Body of pancreas (tissue), 4 donors: ENCODE data around the gene KCNAB1. TPM values are rescaled to one million over a fixed set of nuclear protein-coding genes. Genes with fewer than 3 reads are reported as not detected.

Experiments
- ATAC-seq: fragments of 150-250 bp; one replicate; pipeline ENCODE4 v1.9.1; 2016
- DNase-seq, 4 donors: peaks; one replicate each; pipeline ENCODE4 v3.0.0-alpha.2; 2019
- H3K27ac ChIP-seq, 4 donors: fragments of 200-600 bp; sonication (generic); 1 replicate in 3 of 4; 2 replicates in 1 of 4; pipeline versions ENCODE4 v1.5.1 to v1.6.1; 2016 to 2019; ENCODE audit warnings: mild to moderate bottlenecking in 1 of 4, mixed read lengths in 1 of 4, moderate library complexity in 1 of 4
- H3K27me3 ChIP-seq, 2 donors: fragments of 200-600 bp; sonication (generic); one replicate each; pipeline ENCODE4 v1.6.0; 2016; ENCODE audit warnings: mild to moderate bottlenecking in 1 of 2
- H3K36me3 ChIP-seq, 2 donors: fragments of 200-600 bp; sonication (generic); replicated peaks in 1 of 2; 2 replicates each; pipeline ENCODE4 v1.5.1; 2016; ENCODE audit warnings: low read depth in 2 of 2; ENCODE audit not compliant: insufficient read depth in 1 of 2
- H3K4me1 ChIP-seq: fragments of 200-600 bp; sonication (generic); one replicate; pipeline ENCODE4 v1.6.0; 2016
- H3K4me3 ChIP-seq, 2 donors: fragments of 200-600 bp; sonication (generic); 1 replicate in 1 of 2; 2 replicates in 1 of 2; pipeline ENCODE4 v1.5.1; 2016 to 2019
- H3K9me3 ChIP-seq, 3 donors: fragments of 200-600 bp; sonication (generic); 1 replicate in 2 of 3; 2 replicates in 1 of 3; pipeline ENCODE4 v1.5.1; 2016
- POLR2A ChIP-seq, 3 donors: fragments of 450-650 bp; IDR thresholded peaks; one replicate each; pipeline ENCODE4 v1.6.1; 2016; ENCODE audit warnings: antibody characterized with exemption in 3 of 3, mild to moderate bottlenecking in 2 of 3
- WGBS, 2 donors: methylation state at CpG; one replicate each; pipeline ENCODE4 v1.1.5; 2017; 5-methylcytosine and 5-hydroxymethylcytosine counted together
- intact Hi-C: fragments of 100-400 bp; cut with DNase I; formaldehyde crosslinking; loops from one replicate; pipeline ENCODE4 v1.15.1; 2023
- total RNA-seq, 2 donors: library from RNA; depleted of rRNA; stranded (reverse); fragments of >200 nt; gene quantifications; one replicate each; pipeline ENCODE4 v1.1.0, GENCODE V29; 2016
- TF ChIP-seq, protein P1 (sequence below), 7 experiments: fragments of 450-650 bp in 4 of 7; fragments of 200-600 bp in 3 of 7; sonication (generic) in 3 of 7; IDR thresholded peaks; one replicate each; pipeline ENCODE4 v1.5.1; 2016 to 2019; ENCODE audit warnings: antibody characterized with exemption in 7 of 7

KCNAB1 gene
- total RNA-seq, 2 donors from 2014 or later, result 5.2 to 5.3 TPM

DNA sequence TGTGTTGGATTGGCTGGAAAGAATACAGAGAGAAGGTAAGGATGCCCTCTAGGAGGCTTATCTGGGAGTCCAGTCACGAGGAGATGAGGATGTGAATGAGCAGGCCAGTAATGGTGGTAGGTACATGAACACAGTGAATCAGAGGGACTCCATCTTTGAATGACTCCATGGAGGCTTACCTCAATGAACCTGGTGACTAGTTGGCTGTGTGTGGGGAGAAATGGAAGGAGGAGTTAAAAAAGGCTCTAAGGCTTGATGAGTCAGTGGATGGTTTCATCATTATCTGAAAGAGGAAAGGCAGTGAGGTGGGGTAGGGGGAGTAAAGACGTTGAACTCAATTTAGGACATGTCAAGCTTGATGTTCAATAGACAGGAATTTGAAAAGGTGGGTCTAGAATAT lies 61.1 kb downstream of the KCNAB1 start:
- no peak for TF ChIP-seq POLR2A (IDR thresholded peaks at IDR 0.05)
- TF ChIP-seq, protein P1, sequence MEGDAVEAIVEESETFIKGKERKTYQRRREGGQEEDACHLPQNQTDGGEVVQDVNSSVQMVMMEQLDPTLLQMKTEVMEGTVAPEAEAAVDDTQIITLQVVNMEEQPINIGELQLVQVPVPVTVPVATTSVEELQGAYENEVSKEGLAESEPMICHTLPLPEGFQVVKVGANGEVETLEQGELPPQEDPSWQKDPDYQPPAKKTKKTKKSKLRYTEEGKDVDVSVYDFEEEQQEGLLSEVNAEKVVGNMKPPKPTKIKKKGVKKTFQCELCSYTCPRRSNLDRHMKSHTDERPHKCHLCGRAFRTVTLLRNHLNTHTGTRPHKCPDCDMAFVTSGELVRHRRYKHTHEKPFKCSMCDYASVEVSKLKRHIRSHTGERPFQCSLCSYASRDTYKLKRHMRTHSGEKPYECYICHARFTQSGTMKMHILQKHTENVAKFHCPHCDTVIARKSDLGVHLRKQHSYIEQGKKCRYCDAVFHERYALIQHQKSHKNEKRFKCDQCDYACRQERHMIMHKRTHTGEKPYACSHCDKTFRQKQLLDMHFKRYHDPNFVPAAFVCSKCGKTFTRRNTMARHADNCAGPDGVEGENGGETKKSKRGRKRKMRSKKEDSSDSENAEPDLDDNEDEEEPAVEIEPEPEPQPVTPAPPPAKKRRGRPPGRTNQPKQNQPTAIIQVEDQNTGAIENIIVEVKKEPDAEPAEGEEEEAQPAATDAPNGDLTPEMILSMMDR (IDR thresholded peaks at IDR 0.05), result no peak
- no peaks in the 10 kb centered on the region for H3K4me1 ChIP-seq
- H3K27ac ChIP-seq, result no peak overlapping the region
- H3K4me3 ChIP-seq, result no peak overlapping the region
- no peaks in the 10 kb centered on the region for H3K9me3 ChIP-seq
- H3K36me3 ChIP-seq, result no peaks in the 10 kb centered on the region
- WGBS, 2 donors, result 60 to 68% methylated on average over 2 of the region's 2 CpGs
- intact Hi-C loops, result no loop called here
- ATAC-seq, result no peak
- H3K27me3 ChIP-seq, result no peaks in the 10 kb centered on the region
- no peak for DNase-seq

DNA sequence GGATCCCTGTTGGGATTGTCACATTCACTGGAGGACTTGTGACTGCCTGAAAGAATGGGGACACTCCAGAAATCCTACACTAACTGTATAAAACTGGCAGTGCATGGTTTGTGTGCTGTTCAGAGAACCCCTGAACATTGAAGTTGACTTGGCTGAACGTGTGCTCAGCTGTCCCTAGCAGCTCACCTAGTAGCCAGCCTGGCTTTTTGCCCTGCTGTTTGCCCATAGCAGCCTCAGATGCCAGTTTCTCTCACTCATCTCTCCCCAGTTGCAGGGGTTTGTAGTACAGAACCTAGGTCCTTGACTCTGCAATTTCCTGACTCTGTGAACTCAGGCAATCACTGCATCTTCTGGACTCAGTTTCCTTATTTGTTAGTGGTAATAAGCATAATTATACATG lies 63.0 kb downstream of the KCNAB1 start:
- 14 to 16% methylated on average over 1 of the region's 1 CpG for WGBS, 2 donors
- DNase-seq, result no peak
- Histone ChIP-seq H3K4me1 (no peaks in the 10 kb centered on the region), H3K9me3 (no peaks in the 10 kb centered on the region), H3K27ac (no peak overlapping the region), H3K27me3 (no peaks in the 10 kb centered on the region), H3K4me3 (no peak overlapping the region), H3K36me3 (no peaks in the 10 kb centered on the region)
- TF ChIP-seq, protein P1 (IDR thresholded peaks at IDR 0.05), result no peak
- TF ChIP-seq POLR2A (IDR thresholded peaks at IDR 0.05), result no peak
- intact Hi-C loops, result no loop called here
- no peak for ATAC-seq

DNA sequence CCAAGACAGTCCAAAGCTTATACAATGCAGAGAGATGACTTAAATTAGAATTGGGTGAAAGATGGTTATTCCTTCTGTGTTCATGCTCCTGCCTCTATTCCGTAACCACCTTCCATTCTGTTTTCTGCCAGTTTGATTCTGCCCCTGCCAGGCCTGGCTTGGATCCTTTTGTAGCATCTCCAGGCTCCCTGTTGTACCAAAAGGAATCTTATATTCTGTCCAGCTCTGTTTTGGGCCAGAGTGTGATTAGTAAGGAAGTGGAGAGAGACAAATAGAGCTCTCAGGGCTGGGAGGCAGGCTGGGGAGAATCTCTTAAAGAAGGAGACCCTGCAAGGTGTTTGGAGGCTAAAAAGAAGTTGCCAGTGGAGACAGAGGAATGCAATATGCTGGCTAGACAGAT lies 63.8 kb downstream of the KCNAB1 start:
- ATAC-seq (no peak), DNase-seq (no peak)
- no peak overlapping the region for H3K27ac ChIP-seq
- 100% methylated on average over 1 of the region's 1 CpG for WGBS, 2 donors
- TF ChIP-seq, protein P1 (IDR thresholded peaks at IDR 0.05), result no peak
- no peak for TF ChIP-seq POLR2A (IDR thresholded peaks at IDR 0.05)
- no peaks in the 10 kb centered on the region for H3K9me3 ChIP-seq
- H3K27me3 ChIP-seq, result no peaks in the 10 kb centered on the region
- H3K4me1 ChIP-seq, result no peaks in the 10 kb centered on the region
- no peaks in the 10 kb centered on the region for H3K36me3 ChIP-seq
- H3K4me3 ChIP-seq, result no peak overlapping the region
- intact Hi-C loops, result no loop called here

DNA sequence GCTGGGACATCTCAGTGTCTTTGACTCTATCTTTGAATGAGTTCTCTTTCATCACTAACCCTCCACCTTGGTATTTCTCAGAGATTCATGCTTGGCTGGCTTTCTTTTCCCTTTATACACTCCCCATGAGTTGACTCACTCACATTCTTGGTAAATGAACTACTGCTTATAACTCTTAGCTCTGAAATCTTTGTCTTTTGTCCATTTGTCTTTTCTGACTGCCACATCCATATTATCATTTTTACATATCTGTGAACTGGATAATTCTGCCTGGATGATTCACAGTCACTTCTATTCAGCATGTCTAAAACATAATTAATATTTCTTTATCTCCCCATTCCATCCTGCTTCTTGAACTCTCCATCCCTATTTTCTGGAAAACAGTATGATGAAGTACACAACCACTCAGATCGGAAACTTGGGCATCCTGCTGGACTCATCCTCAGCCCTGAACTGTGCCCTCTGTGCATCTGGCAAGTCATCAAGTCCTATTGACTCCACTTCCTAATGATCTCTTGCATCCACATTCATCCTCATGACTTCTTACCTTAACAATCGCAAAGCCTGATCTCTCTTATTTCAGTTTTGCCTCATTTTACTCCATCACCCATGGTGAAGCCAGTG lies 66.9 kb downstream of the KCNAB1 start:
- no peak for DNase-seq
- Histone ChIP-seq H3K4me3 (no peak overlapping the region), H3K4me1 (no peaks in the 10 kb centered on the region), H3K27ac (no peak overlapping the region), H3K9me3 (no peaks in the 10 kb centered on the region), H3K27me3 (no peaks in the 10 kb centered on the region), H3K36me3 (no peaks in the 10 kb centered on the region)
- WGBS, 2 donors, result 85 to 96% methylated on average over 2 of the region's 2 CpGs
- ATAC-seq, result no peak
- intact Hi-C loops, result no loop called here
- no peak for TF ChIP-seq POLR2A (IDR thresholded peaks at IDR 0.05)
- TF ChIP-seq, protein P1 (IDR thresholded peaks at IDR 0.05), result no peak

DNA sequence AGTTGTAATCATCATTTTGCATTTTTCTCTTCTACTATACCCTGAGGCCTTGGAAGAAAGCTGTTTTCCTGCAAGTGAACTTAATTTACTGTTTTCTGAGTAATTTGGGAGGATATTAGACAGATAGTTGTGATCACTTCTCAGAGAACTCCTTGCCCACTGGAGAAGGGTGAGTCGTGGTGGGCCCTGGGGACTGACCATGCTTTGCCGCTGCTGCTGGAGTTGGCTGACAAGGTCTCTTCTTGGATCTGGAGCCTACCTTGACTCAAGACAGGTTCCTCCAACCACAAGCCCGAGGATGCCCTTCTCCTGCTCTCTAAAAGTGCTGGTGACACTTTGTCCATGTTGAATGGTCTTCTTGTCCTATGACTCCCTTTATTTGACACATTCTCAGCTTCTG lies 68.4 kb downstream of the KCNAB1 start:
- no peak for ATAC-seq
- WGBS, 2 donors, result 76% methylated on average over 2 to 3 of the region's 3 CpGs
- Histone ChIP-seq H3K4me1 (no peaks in the 10 kb centered on the region), H3K27me3 (no peaks in the 10 kb centered on the region), H3K4me3 (no peak overlapping the region), H3K9me3 (no peaks in the 10 kb centered on the region), H3K36me3 (no peaks in the 10 kb centered on the region), H3K27ac (no peak overlapping the region)
- TF ChIP-seq POLR2A (IDR thresholded peaks at IDR 0.05), result no peak
- TF ChIP-seq, protein P1 (IDR thresholded peaks at IDR 0.05), result no peak
- intact Hi-C loops, result no loop called here
- no peak for DNase-seq
